ENCODE measurements around the gene MX1. TPM values are rescaled to one million over a fixed set of nuclear protein-coding genes. Genes with fewer than 3 reads are reported as not detected.

MX1 gene
- total RNA-seq, 2 donors from 2014 or later = 15.6 to 29.1 TPM

GRCh38 chr21:41399246-41399800 is 26.7 kb upstream of the MX1 start:
- Histone ChIP-seq H3K27ac (no peak overlapping the region), H3K9me3 (no peaks in the 10 kb centered on the region), H3K4me3 (no peak overlapping the region), H3K27me3 (replicated peaks; ENCODE audit: insufficient read depth) (no peaks in the 10 kb centered on the region), H3K4me1 (replicated peaks) (no peaks in the 10 kb centered on the region), H3K36me3 (no peaks in the 10 kb centered on the region)
- intact Hi-C loops (cut with DNase I) = no loop called here
- 90% methylated on average over 7 of the region's 7 CpGs for WGBS
- no peak for DNase-seq (ENCODE audit: low spot score)
- TF ChIP-seq POLR2AphosphoS5 (IDR thresholded peaks at IDR 0.05) = no peak
- TF ChIP-seq POLR2A (IDR thresholded peaks at IDR 0.05) = no peak

GRCh38 chr21:41402231-41402630 is 23.8 kb upstream of the MX1 start:
- Histone ChIP-seq H3K4me1 (replicated peaks) (no peaks in the 10 kb centered on the region), H3K36me3 (no peaks in the 10 kb centered on the region), H3K27ac (no peak overlapping the region), H3K4me3 (no peak overlapping the region), H3K9me3 (no peaks in the 10 kb centered on the region), H3K27me3 (replicated peaks; ENCODE audit: insufficient read depth) (no peaks in the 10 kb centered on the region)
- no peak for TF ChIP-seq POLR2AphosphoS5 (IDR thresholded peaks at IDR 0.05)
- TF ChIP-seq POLR2A (IDR thresholded peaks at IDR 0.05) = no peak
- no peak for TF ChIP-seq CTCF (IDR thresholded peaks at IDR 0.05)
- intact Hi-C loops (cut with DNase I) = no loop called here
- no peak for DNase-seq (ENCODE audit: low spot score)
- WGBS = 95% methylated on average over 11 of the region's 11 CpGs

- H3K36me3 ChIP-seq = no peaks in the 10 kb centered on the region
- DNase-seq (ENCODE audit: low spot score) = no peak
- WGBS = 95% methylated on average over 10 of the region's 10 CpGs
- no peak overlapping the region for H3K4me3 ChIP-seq
- intact Hi-C loops (cut with DNase I) = no loop called here
- no peak overlapping the region for H3K27ac ChIP-seq
- H3K27me3 ChIP-seq (replicated peaks; ENCODE audit: insufficient read depth) = no peaks in the 10 kb centered on the region
- TF ChIP-seq POLR2AphosphoS5 (IDR thresholded peaks at IDR 0.05) (no peak), POLR2A (IDR thresholded peaks at IDR 0.05) (no peak), CTCF (IDR thresholded peaks at IDR 0.05) (no peak)
- H3K9me3 ChIP-seq = no peaks in the 10 kb centered on the region
- H3K4me1 ChIP-seq (replicated peaks) = no peaks in the 10 kb centered on the region
Measured at GRCh38 chr21:41402796-41403195, 23.2 kb upstream of the MX1 start.

- intact Hi-C loops (cut with DNase I) = no loop called here
- DNase-seq (ENCODE audit: low spot score) = no peak
- no peaks in the 10 kb centered on the region for H3K36me3 ChIP-seq
- H3K27ac ChIP-seq = no peak overlapping the region
- H3K9me3 ChIP-seq = no peaks in the 10 kb centered on the region
- no peak for TF ChIP-seq POLR2AphosphoS5 (IDR thresholded peaks at IDR 0.05)
- TF ChIP-seq POLR2A (IDR thresholded peaks at IDR 0.05) = no peak
- no peak for TF ChIP-seq CTCF (IDR thresholded peaks at IDR 0.05)
- no peaks in the 10 kb centered on the region for H3K27me3 ChIP-seq (replicated peaks; ENCODE audit: insufficient read depth)
- H3K4me3 ChIP-seq = no peak overlapping the region
- WGBS = 92% methylated on average over 9 of the region's 9 CpGs
- no peaks in the 10 kb centered on the region for H3K4me1 ChIP-seq (replicated peaks)
Measured at GRCh38 chr21:41403331-41403730, 22.7 kb upstream of the MX1 start.

- Histone ChIP-seq H3K27ac (no peak overlapping the region), H3K4me3 (no peak overlapping the region), H3K27me3 (replicated peaks; ENCODE audit: insufficient read depth) (no peaks in the 10 kb centered on the region), H3K9me3 (no peaks in the 10 kb centered on the region), H3K4me1 (replicated peaks) (no peaks in the 10 kb centered on the region), H3K36me3 (no peaks in the 10 kb centered on the region)
- intact Hi-C loops (cut with DNase I) = no loop called here
- no peak for DNase-seq (ENCODE audit: low spot score)
- WGBS = 95% methylated on average over 10 of the region's 10 CpGs
- TF ChIP-seq CTCF (IDR thresholded peaks at IDR 0.05) (no peak), POLR2AphosphoS5 (IDR thresholded peaks at IDR 0.05) (no peak), POLR2A (IDR thresholded peaks at IDR 0.05) (no peak)
Measured at GRCh38 chr21:41403966-41404365, 22.1 kb upstream of the MX1 start.

All from prostate gland (tissue), 2 donors.